Activated CD4-positive, alpha-beta T cell treated with anti-CD3 and anti-CD28 coated beads, Interleukin-2, amount 10 ng/mL, durations not matched to agents 7 days and 5 days (primary cell): Measurements from ENCODE around the gene CHRM5. TPM values are rescaled to one million over a fixed set of nuclear protein-coding genes. Genes with fewer than 3 reads are reported as not detected.

Source experiments
- CTCF ChIA-PET: fragments of 350-600 bp; sonication (Branson Sonifier 250); formaldehyde crosslinking; loops from one replicate; lab custom pipeline; 2021; ENCODE audit warnings: antibody characterized with exemption; lab: Charles Lee
- POLR2A ChIA-PET: fragments of 350-600 bp; sonication (Branson Sonifier 250); formaldehyde crosslinking; loops from one replicate; lab custom pipeline; 2021; ENCODE audit warnings: antibody characterized with exemption; lab: Charles Lee
- DNase-seq: peaks from one replicate; pipeline ENCODE4 v3.0.0-alpha.2; 2020
- H3K27ac Mint-ChIP-seq: one replicate; pipeline ENCODE4 v1.8.0; 2021; ENCODE audit warnings: mild to moderate bottlenecking, moderate library complexity, mixed read lengths
- H3K27me3 Mint-ChIP-seq: one replicate; pipeline ENCODE4 v1.8.0; 2021; ENCODE audit warnings: mixed read lengths
- H3K36me3 Mint-ChIP-seq: one replicate; pipeline ENCODE4 v1.8.0; 2021; ENCODE audit warnings: low read depth, mixed read lengths
- H3K4me1 Mint-ChIP-seq: one replicate; pipeline ENCODE4 v1.8.0; 2021; ENCODE audit warnings: mixed read lengths
- H3K4me3 Mint-ChIP-seq: one replicate; pipeline ENCODE4 v1.8.0; 2021; ENCODE audit warnings: mild to moderate bottlenecking, moderate library complexity, mixed read lengths
- H3K9me3 Mint-ChIP-seq: one replicate; pipeline ENCODE4 v1.8.0; 2021; ENCODE audit warnings: mixed read lengths
- total RNA-seq, 2 experiments: library from RNA; stranded (reverse); gene quantifications; one replicate each; pipeline ENCODE4 v1.2.3, GENCODE V29; 2021

The CHRM5 gene, protein sequence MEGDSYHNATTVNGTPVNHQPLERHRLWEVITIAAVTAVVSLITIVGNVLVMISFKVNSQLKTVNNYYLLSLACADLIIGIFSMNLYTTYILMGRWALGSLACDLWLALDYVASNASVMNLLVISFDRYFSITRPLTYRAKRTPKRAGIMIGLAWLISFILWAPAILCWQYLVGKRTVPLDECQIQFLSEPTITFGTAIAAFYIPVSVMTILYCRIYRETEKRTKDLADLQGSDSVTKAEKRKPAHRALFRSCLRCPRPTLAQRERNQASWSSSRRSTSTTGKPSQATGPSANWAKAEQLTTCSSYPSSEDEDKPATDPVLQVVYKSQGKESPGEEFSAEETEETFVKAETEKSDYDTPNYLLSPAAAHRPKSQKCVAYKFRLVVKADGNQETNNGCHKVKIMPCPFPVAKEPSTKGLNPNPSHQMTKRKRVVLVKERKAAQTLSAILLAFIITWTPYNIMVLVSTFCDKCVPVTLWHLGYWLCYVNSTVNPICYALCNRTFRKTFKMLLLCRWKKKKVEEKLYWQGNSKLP
- total RNA-seq = not detected

- Mint-ChIP-seq H3K4me1 (no peaks in the 10 kb centered on the region), H3K27ac (no peak within 1 kb of the TSS), H3K27me3 (no peaks in the 10 kb centered on the region), H3K36me3 (no peaks in the 10 kb centered on the region), H3K4me3 (no peak within 1 kb of the TSS), H3K9me3 (no peaks in the 10 kb centered on the region)
- ChIA-PET CTCF (no interaction called here), POLR2A (no interaction called here)
- DNase-seq = no peak
Observed at GRCh38 chr15:33968224-33968623, at the start of gene CHRM5. Gene CHRM5 (plus strand): TSS chr15:33968497. CDS start chr15:34062718, 94,221 bp downstream.

DNA sequence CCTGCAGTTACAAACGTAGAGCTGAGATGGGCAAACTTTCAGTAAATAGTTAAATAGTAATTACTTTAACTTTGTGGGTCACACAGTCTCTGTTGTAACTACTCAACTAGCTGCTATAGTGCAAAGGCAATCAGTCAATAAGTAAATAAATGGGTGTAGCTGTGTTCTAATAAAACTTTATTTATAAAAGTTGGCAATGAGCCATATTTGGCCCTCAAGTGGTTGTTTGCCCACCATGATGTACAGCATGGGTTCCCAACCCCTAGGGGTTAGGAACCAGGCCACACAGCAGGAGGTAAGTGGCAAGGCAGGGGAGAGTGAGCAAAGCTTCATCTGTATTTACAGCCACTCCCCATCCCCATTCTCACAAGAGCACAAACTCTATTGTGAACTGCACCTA is 44.9 kb upstream of the CHRM5 start:
- CTCF ChIA-PET = interaction anchor here (0.5 to 1.2 kb wide), 3 partner anchors 13 to 29 kb away, joined by 4 read pairs; no protein-coding TSS in a partner anchor
- no peak for DNase-seq
- Mint-ChIP-seq H3K4me3 (no peak overlapping the region), H3K4me1 (no peaks in the 10 kb centered on the region), H3K36me3 (no peaks in the 10 kb centered on the region), H3K27me3 (no peaks in the 10 kb centered on the region), H3K27ac (no peak overlapping the region), H3K9me3 (no peaks in the 10 kb centered on the region)
- POLR2A ChIA-PET = no interaction called here

DNA sequence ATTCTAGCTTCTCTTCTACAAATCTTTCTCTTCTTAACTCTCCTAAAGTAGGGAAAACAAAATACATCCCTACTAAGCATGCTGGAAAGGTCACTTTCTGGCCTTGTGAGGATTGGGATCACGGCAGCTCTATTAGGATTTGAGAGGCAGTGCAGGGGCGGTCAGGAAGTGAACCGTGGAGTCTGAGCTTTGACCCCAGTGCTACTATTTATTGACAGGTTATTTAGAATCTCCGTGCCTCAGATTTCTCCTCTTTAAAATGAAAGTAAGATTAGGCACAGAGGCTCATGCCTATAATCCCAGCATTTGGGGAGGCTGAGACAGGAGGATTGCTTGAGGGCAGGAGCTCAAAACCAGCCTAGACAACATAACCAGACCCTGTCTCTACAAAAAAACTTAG is 42.0 kb upstream of the CHRM5 start:
- ChIA-PET CTCF (interaction anchor here (0.6 kb wide), 1 partner anchor 1053 kb away, joined by 3 read pairs; no protein-coding TSS in a partner anchor), POLR2A (no interaction called here)
- Mint-ChIP-seq H3K4me3 (no peak overlapping the region), H3K36me3 (no peaks in the 10 kb centered on the region), H3K27me3 (no peaks in the 10 kb centered on the region), H3K27ac (no peak overlapping the region), H3K9me3 (no peaks in the 10 kb centered on the region), H3K4me1 (no peaks in the 10 kb centered on the region)
- DNase-seq = no peak

DNA sequence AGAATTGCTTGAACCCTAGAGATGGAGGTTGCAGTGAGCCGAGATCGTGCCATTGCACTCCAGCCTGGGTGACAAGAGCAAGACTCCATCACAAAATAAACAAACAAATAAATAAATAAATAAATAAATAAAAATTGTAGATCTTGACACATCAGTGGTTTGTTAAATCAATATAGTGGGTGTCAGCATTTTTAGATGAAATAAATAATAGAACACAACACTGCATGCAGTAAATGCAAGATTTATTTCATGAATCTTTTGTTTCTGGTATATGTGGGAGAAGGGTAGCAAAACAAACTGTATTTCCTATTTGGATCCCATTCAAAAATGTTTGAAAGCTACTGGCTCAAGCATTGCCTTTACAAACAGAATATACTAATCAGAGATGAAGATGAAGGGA is 35.6 kb upstream of the CHRM5 start:
- Mint-ChIP-seq H3K27me3 (no peaks in the 10 kb centered on the region), H3K4me3 (no peak overlapping the region), H3K27ac (no peak overlapping the region), H3K36me3 (no peaks in the 10 kb centered on the region), H3K4me1 (no peaks in the 10 kb centered on the region), H3K9me3 (no peaks in the 10 kb centered on the region)
- ChIA-PET POLR2A (no interaction called here), CTCF (no interaction called here)
- no peak for DNase-seq

- Mint-ChIP-seq H3K27me3 (no peaks in the 10 kb centered on the region), H3K4me1 (no peaks in the 10 kb centered on the region), H3K36me3 (no peaks in the 10 kb centered on the region), H3K27ac (no peak overlapping the region), H3K4me3 (no peak overlapping the region), H3K9me3 (no peaks in the 10 kb centered on the region)
- no peak for DNase-seq
- POLR2A ChIA-PET = no interaction called here
- CTCF ChIA-PET = no interaction called here
Observed at GRCh38 chr15:33934396-33934795, 33.9 kb upstream of the CHRM5 start.

GRCh38 chr15:33934921-33935320 is 33.4 kb upstream of the CHRM5 start:
- Mint-ChIP-seq H3K4me3 (no peak overlapping the region), H3K9me3 (no peaks in the 10 kb centered on the region), H3K36me3 (no peaks in the 10 kb centered on the region), H3K27ac (no peak overlapping the region), H3K4me1 (no peaks in the 10 kb centered on the region), H3K27me3 (no peaks in the 10 kb centered on the region)
- POLR2A ChIA-PET = no interaction called here
- CTCF ChIA-PET = no interaction called here
- no peak for DNase-seq

DNA sequence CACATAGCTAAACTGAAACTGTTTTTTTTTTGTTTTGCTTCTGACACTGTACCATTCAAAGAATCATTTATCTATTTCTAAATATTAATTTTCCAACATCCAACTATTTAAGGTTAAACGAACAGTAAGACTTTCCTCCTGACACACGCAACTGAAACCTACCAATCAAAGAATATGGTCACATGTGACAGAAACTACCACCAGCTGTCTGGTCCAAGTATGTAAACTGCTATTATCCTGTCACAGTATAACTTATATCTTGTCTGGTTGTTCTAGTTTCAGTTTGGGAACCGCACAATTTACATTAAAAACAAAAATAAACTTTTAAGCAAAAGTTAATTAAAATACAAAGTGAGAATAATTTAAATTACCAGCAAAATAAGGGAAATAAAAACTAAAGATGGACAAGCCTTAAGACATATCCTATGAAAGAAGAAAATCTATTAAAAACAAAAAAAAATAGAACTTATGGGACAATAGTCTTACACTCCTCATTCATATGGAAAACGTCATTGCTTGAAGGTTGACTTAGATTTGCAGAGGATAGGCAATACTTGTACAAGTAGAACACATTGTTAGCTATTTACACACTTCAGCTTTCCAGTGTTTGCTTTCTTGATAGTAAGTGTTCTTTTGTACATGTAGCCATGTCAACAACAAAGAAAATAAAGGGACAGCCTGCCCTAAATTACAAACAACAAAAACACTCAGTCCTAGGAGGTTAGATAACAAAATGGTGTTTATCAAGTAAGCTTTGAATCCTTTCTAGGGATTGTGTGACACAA is 26.8 kb upstream of the CHRM5 start:
- no peak overlapping the region for H3K27ac Mint-ChIP-seq
- ChIA-PET CTCF (no interaction called here), POLR2A (interaction anchor here (0.8 kb wide), 1 partner anchor 650 kb away, joined by 3 read pairs; no protein-coding TSS in a partner anchor)
- no peaks in the 10 kb centered on the region for H3K9me3 Mint-ChIP-seq
- H3K36me3 Mint-ChIP-seq = no peaks in the 10 kb centered on the region
- H3K27me3 Mint-ChIP-seq = no peaks in the 10 kb centered on the region
- no peaks in the 10 kb centered on the region for H3K4me1 Mint-ChIP-seq
- DNase-seq = no peak
- H3K4me3 Mint-ChIP-seq = no peak overlapping the region

DNA sequence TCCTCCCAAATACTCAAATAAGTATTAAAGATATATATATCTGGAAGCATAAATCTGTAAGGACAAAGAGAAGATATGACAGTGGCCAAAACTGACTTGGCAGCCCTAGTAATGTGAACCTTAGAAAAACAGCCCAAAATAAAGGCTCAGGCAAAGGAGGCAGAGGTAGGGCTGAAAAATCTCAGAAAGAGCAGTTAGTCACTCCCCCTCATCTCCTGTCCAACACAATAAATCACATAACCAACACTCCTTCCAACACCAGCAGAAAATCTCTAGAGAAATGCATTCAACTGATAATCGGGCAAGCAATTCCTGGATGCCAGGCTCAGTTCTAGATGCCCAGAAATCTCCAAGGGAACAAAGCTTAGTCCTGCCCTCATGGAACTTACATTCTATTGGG is 22.1 kb upstream of the CHRM5 start:
- no peaks in the 10 kb centered on the region for H3K36me3 Mint-ChIP-seq
- POLR2A ChIA-PET = no interaction called here

DNA sequence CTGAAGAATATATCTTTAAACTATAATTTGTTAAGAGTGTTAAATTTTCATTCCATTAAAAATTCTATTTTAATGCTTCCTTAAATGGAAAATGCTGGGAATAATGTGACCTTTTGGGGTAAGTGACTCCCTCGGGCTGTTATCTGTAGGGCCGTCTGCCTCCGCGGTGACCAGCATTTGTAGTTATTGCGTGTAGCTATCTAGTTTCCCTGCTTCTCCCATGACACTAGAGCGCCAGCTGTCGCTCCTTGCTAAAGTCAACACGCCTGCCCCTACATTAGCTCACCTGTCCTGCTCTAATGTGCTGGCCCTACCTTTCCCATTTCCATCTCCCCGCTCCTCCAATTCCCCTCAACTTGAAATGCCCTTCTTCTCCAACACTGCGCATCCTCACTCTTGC is 12.4 kb upstream of the CHRM5 start:
- no peak overlapping the region for H3K27ac Mint-ChIP-seq
- H3K27me3 Mint-ChIP-seq = no peaks in the 10 kb centered on the region
- no peaks in the 10 kb centered on the region for H3K9me3 Mint-ChIP-seq
- DNase-seq = no peak
- no peaks in the 10 kb centered on the region for H3K4me1 Mint-ChIP-seq
- no peaks in the 10 kb centered on the region for H3K36me3 Mint-ChIP-seq
- POLR2A ChIA-PET = no interaction called here
- H3K4me3 Mint-ChIP-seq = no peak overlapping the region
- CTCF ChIA-PET = no interaction called here

More for the DNA sequence above, 22.1 kb upstream of the CHRM5 start:
- H3K27ac Mint-ChIP-seq = no peak overlapping the region
- CTCF ChIA-PET = no interaction called here
- H3K4me1 Mint-ChIP-seq = no peaks in the 10 kb centered on the region
- H3K9me3 Mint-ChIP-seq = no peaks in the 10 kb centered on the region
- no peaks in the 10 kb centered on the region for H3K27me3 Mint-ChIP-seq
- no peak overlapping the region for H3K4me3 Mint-ChIP-seq
- no peak for DNase-seq

DNA sequence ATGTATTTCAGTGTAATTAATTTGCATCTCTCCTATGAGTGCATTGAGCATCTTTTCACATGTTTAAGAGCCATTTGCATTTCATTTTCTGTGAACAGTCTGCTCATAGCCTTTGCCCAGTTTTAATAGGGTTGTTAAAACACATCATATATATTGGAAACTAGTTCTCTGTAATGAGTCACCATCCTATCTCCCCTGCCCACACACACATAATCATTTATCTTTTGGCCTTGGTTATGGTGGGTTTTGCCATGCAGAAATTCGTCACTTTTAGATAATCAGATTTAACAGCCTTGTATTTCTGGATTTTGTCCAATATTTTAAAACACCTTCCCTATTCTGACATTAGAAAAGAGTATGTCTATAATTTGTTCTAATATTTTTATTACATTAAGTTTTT is 11.9 kb upstream of the CHRM5 start:
- Mint-ChIP-seq H3K27ac (no peak overlapping the region), H3K27me3 (no peaks in the 10 kb centered on the region), H3K9me3 (no peaks in the 10 kb centered on the region), H3K4me3 (no peak overlapping the region), H3K4me1 (no peaks in the 10 kb centered on the region), H3K36me3 (no peaks in the 10 kb centered on the region)
- no peak for DNase-seq
- CTCF ChIA-PET = interaction anchor here (0.7 kb wide), 1 partner anchor 1119 kb away, joined by 3 read pairs; no protein-coding TSS in a partner anchor
- POLR2A ChIA-PET = no interaction called here

- ChIA-PET POLR2A (no interaction called here), CTCF (no interaction called here)
- Mint-ChIP-seq H3K27me3 (no peaks in the 10 kb centered on the region), H3K36me3 (no peaks in the 10 kb centered on the region), H3K4me3 (no peak overlapping the region), H3K9me3 (no peaks in the 10 kb centered on the region), H3K4me1 (no peaks in the 10 kb centered on the region), H3K27ac (no peak overlapping the region)
- no peak for DNase-seq
Observed at GRCh38 chr15:33959844-33960548, 8.3 kb upstream of the CHRM5 start.

DNA sequence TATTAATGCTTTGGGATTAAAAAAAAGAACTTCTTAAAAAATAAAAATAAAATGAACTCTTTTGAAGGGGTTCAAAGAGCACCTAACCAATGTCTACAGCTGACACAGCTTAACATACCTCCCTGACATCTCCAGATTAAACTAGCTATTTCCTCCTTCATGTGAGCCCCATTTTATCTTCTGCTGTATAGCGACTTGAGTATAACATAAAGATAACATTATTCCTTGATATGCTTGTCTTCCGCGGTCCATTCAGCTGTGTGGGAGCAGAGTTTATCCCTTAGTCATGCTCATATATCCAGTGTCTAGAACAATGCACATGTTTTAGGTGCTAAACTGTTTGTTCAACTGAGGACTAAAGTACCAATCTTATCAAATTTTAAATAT is 7.8 kb upstream of the CHRM5 start:
- Mint-ChIP-seq H3K4me3 (no peak overlapping the region), H3K27ac (no peak overlapping the region), H3K4me1 (no peaks in the 10 kb centered on the region), H3K9me3 (no peaks in the 10 kb centered on the region), H3K36me3 (no peaks in the 10 kb centered on the region), H3K27me3 (no peaks in the 10 kb centered on the region)
- ChIA-PET POLR2A (no interaction called here), CTCF (no interaction called here)
- no peak for DNase-seq
